Astrocyte (in vitro differentiated cells and primary cell): ENCODE data around the gene TNIK. TPM values are rescaled to one million over a fixed set of nuclear protein-coding genes. Genes with fewer than 3 reads are reported as not detected.

Source experiments
- DNase-seq: peaks from one replicate; pipeline ENCODE4 v3.0.0-alpha.2; 2010; ENCODE audit warnings: low read depth
- FAIRE-seq: peaks from 2 replicates; lab custom pipeline; 2011; peaks lifted over from hg19 to GRCh38; lab: Jason Lieb, UNC
- H2AFZ ChIP-seq: 2 replicates; pipeline ENCODE4 v1.6.0; 2012; ENCODE audit warnings: low read depth, low read length, inconsistent platforms
- H3K27ac ChIP-seq: 2 replicates; pipeline ENCODE4 v1.5.1; 2011; ENCODE audit warnings: low read depth, low read length, inconsistent platforms
- H3K27me3 ChIP-seq: 2 replicates; pipeline ENCODE4 v1.6.0; 2011; ENCODE audit warnings: low read length, inconsistent platforms; ENCODE audit not compliant: insufficient read depth
- H3K36me3 ChIP-seq: 2 replicates; pipeline ENCODE4 v1.5.1; 2011; ENCODE audit warnings: low read length, inconsistent platforms; ENCODE audit not compliant: insufficient read depth
- H3K4me1 ChIP-seq: 2 replicates; pipeline ENCODE4 v1.5.1; 2011; ENCODE audit warnings: low read length, inconsistent platforms; ENCODE audit not compliant: insufficient read depth
- H3K4me2 ChIP-seq: 2 replicates; pipeline ENCODE4 v1.6.0; 2012; ENCODE audit warnings: low read length, inconsistent platforms
- H3K4me3 ChIP-seq: 2 replicates; pipeline ENCODE4 v1.5.1; 2011; ENCODE audit warnings: low read depth, mild to moderate bottlenecking, low read length, inconsistent platforms; ENCODE audit not compliant: insufficient read depth
- H3K79me2 ChIP-seq: 2 replicates; pipeline ENCODE4 v1.6.0; 2012; ENCODE audit warnings: mild to moderate bottlenecking, low read length, inconsistent platforms; ENCODE audit not compliant: insufficient read depth
- H3K9ac ChIP-seq: 2 replicates; pipeline ENCODE4 v1.6.0; 2012; ENCODE audit warnings: mild to moderate bottlenecking, low read length, inconsistent platforms
- H3K9me3 ChIP-seq: 2 replicates; pipeline ENCODE4 v1.5.1; 2012; ENCODE audit warnings: low read depth, mild to moderate bottlenecking, low read length, inconsistent platforms; ENCODE audit not compliant: insufficient read depth
- H4K20me1 ChIP-seq: 2 replicates; pipeline ENCODE4 v1.6.0; 2012; ENCODE audit warnings: low read length, inconsistent platforms; ENCODE audit not compliant: insufficient read depth
- H3K27ac Mint-ChIP-seq: one replicate; pipeline ENCODE4 v1.8.0; 2021; ENCODE audit warnings: mild to moderate bottlenecking, mixed read lengths; ENCODE audit not compliant: unreplicated experiment
- H3K27me3 Mint-ChIP-seq: one replicate; pipeline ENCODE4 v1.8.0; 2021; ENCODE audit warnings: low read depth, mixed read lengths; ENCODE audit not compliant: unreplicated experiment
- H3K36me3 Mint-ChIP-seq: one replicate; pipeline ENCODE4 v1.8.0; 2021; ENCODE audit warnings: low read depth, mixed read lengths; ENCODE audit not compliant: unreplicated experiment
- H3K4me1 Mint-ChIP-seq: one replicate; pipeline ENCODE4 v1.8.0; 2021; ENCODE audit warnings: low read depth, mixed read lengths; ENCODE audit not compliant: unreplicated experiment
- H3K4me3 Mint-ChIP-seq: one replicate; pipeline ENCODE4 v1.8.0; 2021; ENCODE audit warnings: mild to moderate bottlenecking, moderate library complexity, mixed read lengths; ENCODE audit not compliant: unreplicated experiment
- H3K9me3 Mint-ChIP-seq: one replicate; pipeline ENCODE4 v1.8.0; 2021; ENCODE audit warnings: mild to moderate bottlenecking, mixed read lengths; ENCODE audit not compliant: unreplicated experiment
- CTCF ChIP-seq: IDR thresholded peaks from 2 replicates; pipeline ENCODE4 v1.5.1; 2011; ENCODE audit warnings: low read depth, mild to moderate bottlenecking, inconsistent platforms, low read length, moderate library complexity; ENCODE audit not compliant: insufficient read depth
- EZH2 ChIP-seq: IDR thresholded peaks from 2 replicates; pipeline ENCODE4 v1.6.1; 2012; ENCODE audit warnings: mild to moderate bottlenecking, low read length, inconsistent platforms; ENCODE audit not compliant: insufficient read depth
- total RNA-seq: library from RNA; stranded (reverse); gene quantifications from 2 replicates; pipeline ENCODE4 v1.2.1, GENCODE V29; 2021

TNIK gene
- total RNA-seq, 1 donor from 2014 or later, result 70.0 TPM

DNA sequence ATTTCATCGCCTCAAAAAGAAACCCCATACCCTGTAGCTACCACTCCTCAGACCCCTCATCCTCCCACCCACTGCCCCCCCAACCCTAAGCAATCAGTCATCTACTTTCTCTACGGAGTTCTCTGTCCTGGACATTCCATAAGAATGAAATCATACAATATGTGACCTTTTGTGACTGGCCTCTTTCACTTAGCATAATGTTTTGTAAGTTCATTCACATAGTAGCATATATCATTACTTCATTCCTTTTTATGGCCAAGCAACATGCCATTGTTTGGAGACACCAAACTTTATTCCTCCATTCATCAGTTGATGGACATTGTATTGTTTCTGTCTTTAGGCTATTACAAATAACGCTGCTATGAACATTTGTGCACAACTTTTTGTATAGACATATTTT lies 64.2 kb downstream of the TNIK start:
- TF ChIP-seq EZH2 (no peak), CTCF (no peak)
- Histone ChIP-seq H3K79me2 (peaks cover 13% of the 10 kb centered on the region), H3K36me3 (no peaks in the 10 kb centered on the region), H4K20me1 (peaks cover 11% of the 10 kb centered on the region), H3K9ac (no peak overlapping the region), H2AFZ (no peak overlapping the region), H3K9me3 (no peaks in the 10 kb centered on the region), H3K27me3 (no peaks in the 10 kb centered on the region), H3K4me2 (no peak overlapping the region), H3K27ac (no peak overlapping the region), H3K4me3 (no peak overlapping the region), H3K4me1 (peaks cover 8% of the 10 kb centered on the region)
- DNase-seq (peak; percentile 57), FAIRE-seq (no peak)
- H3K36me3 Mint-ChIP-seq, result peaks cover 5% of the 10 kb centered on the region
- H3K4me3 Mint-ChIP-seq, result peak overlapping the region; percentile 1
- H3K27me3 Mint-ChIP-seq, result no peaks in the 10 kb centered on the region
- peak overlapping the region; percentile 88 for H3K27ac Mint-ChIP-seq
- peaks cover 1% of the 10 kb centered on the region for H3K9me3 Mint-ChIP-seq
- H3K4me1 Mint-ChIP-seq, result peaks cover 48% of the 10 kb centered on the region

- H3K36me3 Mint-ChIP-seq, result peaks cover 9% of the 10 kb centered on the region
- H3K4me1 ChIP-seq, result peaks cover 8% of the 10 kb centered on the region
- DNase-seq (peak; percentile 84), FAIRE-seq (no peak)
- peaks cover 12% of the 10 kb centered on the region for H3K79me2 ChIP-seq
- H3K27me3 ChIP-seq, result no peaks in the 10 kb centered on the region
- H3K9me3 ChIP-seq, result no peaks in the 10 kb centered on the region
- no peak overlapping the region for H3K4me3 ChIP-seq
- TF ChIP-seq CTCF (no peak), EZH2 (no peak)
- H2AFZ ChIP-seq, result no peak overlapping the region
- no peaks in the 10 kb centered on the region for H3K36me3 ChIP-seq
- peak overlapping the region; percentile 38 for H3K4me2 ChIP-seq
- H3K9ac ChIP-seq, result peak overlapping the region; percentile 0
- peak overlapping the region; percentile 68 for H3K27ac Mint-ChIP-seq
- H3K27ac ChIP-seq, result no peak overlapping the region
- no peaks in the 10 kb centered on the region for H3K27me3 Mint-ChIP-seq
- H3K4me3 Mint-ChIP-seq, result peak overlapping the region; percentile 51
- peaks cover 51% of the 10 kb centered on the region for H3K4me1 Mint-ChIP-seq
- peaks cover 4% of the 10 kb centered on the region for H3K9me3 Mint-ChIP-seq
- H4K20me1 ChIP-seq, result peaks cover 2% of the 10 kb centered on the region
Observed at GRCh38 chr3:171393032-171393744, 67.0 kb downstream of the TNIK start.

DNA sequence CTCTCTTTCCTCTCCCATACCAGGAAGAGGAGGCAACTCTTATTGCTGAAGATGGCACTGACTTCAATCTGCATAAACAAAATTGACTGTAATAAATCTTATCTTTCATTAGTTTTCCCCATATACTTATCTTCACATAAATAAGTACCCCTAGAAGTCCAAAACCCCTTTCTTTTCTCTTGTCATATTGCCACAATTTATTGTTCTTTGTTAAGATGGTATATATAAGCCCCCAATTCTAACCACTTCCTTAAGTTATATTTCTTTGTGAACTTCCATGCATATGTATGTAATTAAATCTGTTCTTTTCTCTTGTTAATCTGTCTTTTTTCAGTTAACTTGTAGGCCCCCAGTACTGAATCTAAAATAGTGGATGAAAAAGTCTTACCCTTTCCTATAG lies 68.8 kb downstream of the TNIK start:
- H3K36me3 ChIP-seq, result no peaks in the 10 kb centered on the region
- no peak overlapping the region for H3K4me3 ChIP-seq
- no peak overlapping the region for H3K4me2 ChIP-seq
- Mint-ChIP-seq H3K9me3 (peaks cover 4% of the 10 kb centered on the region), H3K4me3 (no peak overlapping the region), H3K4me1 (peaks cover 49% of the 10 kb centered on the region), H3K27ac (no peak overlapping the region), H3K27me3 (no peaks in the 10 kb centered on the region), H3K36me3 (peaks cover 9% of the 10 kb centered on the region)
- no peak overlapping the region for H3K9ac ChIP-seq
- DNase-seq (no peak), FAIRE-seq (no peak)
- H4K20me1 ChIP-seq, result no peaks in the 10 kb centered on the region
- no peak overlapping the region for H3K27ac ChIP-seq
- peaks cover 7% of the 10 kb centered on the region for H3K4me1 ChIP-seq
- H3K79me2 ChIP-seq, result peaks cover 10% of the 10 kb centered on the region
- H3K9me3 ChIP-seq, result no peaks in the 10 kb centered on the region
- no peak for TF ChIP-seq EZH2
- no peak for TF ChIP-seq CTCF
- H3K27me3 ChIP-seq, result no peaks in the 10 kb centered on the region
- H2AFZ ChIP-seq, result no peak overlapping the region
